DOHH2 (cell line): ENCODE measurements around the gene CUTA.
A peak's percentile ranks its signal among the peaks of the same experiment; 100 is the strongest.

Experiments used
- H3F3A ChIP-seq: fragments of 200-600 bp; sonication (generic), shearing (Covaris generic); 2 replicates; pipeline ENCODE4 v1.6.0; 2016; ENCODE audit warnings: antibody characterized with exemption, mild to moderate bottlenecking; ENCODE audit not compliant: control insufficient read depth, insufficient read depth
- H3K27ac ChIP-seq: fragments of 200-600 bp; sonication (generic); 2 replicates; pipeline ENCODE4 v1.5.1; 2014; ENCODE audit warnings: low read depth, mild to moderate bottlenecking, low read length, moderate library complexity
- H3K27me3 ChIP-seq: fragments of 200-600 bp; sonication (generic); 2 replicates; pipeline ENCODE4 v1.6.1; 2014; ENCODE audit warnings: mild to moderate bottlenecking, low read length, mixed read lengths; ENCODE audit not compliant: control insufficient read depth
- H3K36me3 ChIP-seq: fragments of 200-600 bp; sonication (generic); 2 replicates; pipeline ENCODE4 v1.6.1; 2014; ENCODE audit warnings: mild to moderate bottlenecking, low read length, moderate library complexity, mixed read lengths; ENCODE audit not compliant: control insufficient read depth
- H3K4me1 ChIP-seq: fragments of 200-600 bp; sonication (generic); 2 replicates; pipeline ENCODE4 v1.6.1; 2014; ENCODE audit warnings: mild to moderate bottlenecking, low read length, mixed read lengths; ENCODE audit not compliant: control insufficient read depth
- H3K4me2 ChIP-seq: fragments of 200-600 bp; sonication (generic); 2 replicates; pipeline ENCODE4 v1.6.0; 2014; ENCODE audit warnings: mild to moderate bottlenecking, low read length, moderate library complexity
- H3K4me3 ChIP-seq: fragments of 200-600 bp; sonication (generic); 2 replicates; pipeline ENCODE4 v1.5.1; 2014; ENCODE audit warnings: mild to moderate bottlenecking, low read length, mixed read lengths
- H3K79me2 ChIP-seq: fragments of 200-600 bp; sonication (generic); 2 replicates; pipeline ENCODE4 v1.6.1; 2014; ENCODE audit warnings: mild to moderate bottlenecking, low read length, mixed read lengths; ENCODE audit not compliant: control insufficient read depth
- H3K9me2 ChIP-seq: fragments of 200-600 bp; sonication (generic); replicated peaks from 2 replicates; pipeline ENCODE4 v1.6.1; 2014; ENCODE audit warnings: mild to moderate bottlenecking, low read length, mixed read lengths; ENCODE audit not compliant: control insufficient read depth
- H3K9me3 ChIP-seq: fragments of 200-600 bp; sonication (generic); 2 replicates; pipeline ENCODE4 v1.6.1; 2014; ENCODE audit warnings: antibody characterized with exemption, low read length, mixed read lengths; ENCODE audit not compliant: control insufficient read depth, insufficient read depth
- H4K20me1 ChIP-seq: fragments of 200-600 bp; sonication (generic); 2 replicates; pipeline ENCODE4 v1.6.0; 2014; ENCODE audit warnings: low read depth, mild to moderate bottlenecking, antibody characterized with exemption, low read length, moderate library complexity; ENCODE audit not compliant: control insufficient read depth, insufficient read depth
- EZH2phosphoT487 ChIP-seq: fragments of 200-600 bp; sonication (generic); IDR thresholded peaks from 2 replicates; pipeline ENCODE4 v1.6.1; 2017; ENCODE audit warnings: borderline replicate concordance, mild to moderate bottlenecking, antibody characterized with exemption, low read length, moderate library complexity, mixed read lengths
- TF ChIP-seq, protein P1 (sequence below): fragments of 200-600 bp; sonication (generic); IDR thresholded peaks from one replicate; pipeline ENCODE4 v1.5.1; 2014; ENCODE audit warnings: antibody characterized with exemption, mild to moderate bottlenecking, low read depth, low read length; ENCODE audit not compliant: poor library complexity, severe bottlenecking

CUTA gene

GRCh38 chr6:33431880-33432541 lies 14.1 kb upstream of the CUTA start:
- H3K4me1 ChIP-seq: peaks cover 54% of the 10 kb centered on the region
- H4K20me1 ChIP-seq: no peaks in the 10 kb centered on the region
- H3K9me2 ChIP-seq: no peaks in the 10 kb centered on the region
- H3F3A ChIP-seq: peaks cover 25% of the 10 kb centered on the region
- H3K79me2 ChIP-seq: peaks cover 50% of the 10 kb centered on the region
- peak overlapping the region; percentile 97 for H3K4me2 ChIP-seq
- H3K27ac ChIP-seq: peak overlapping the region; percentile 72
- H3K27me3 ChIP-seq: no peaks in the 10 kb centered on the region
- TF ChIP-seq EZH2phosphoT487: no peak
- TF ChIP-seq, protein P1, sequence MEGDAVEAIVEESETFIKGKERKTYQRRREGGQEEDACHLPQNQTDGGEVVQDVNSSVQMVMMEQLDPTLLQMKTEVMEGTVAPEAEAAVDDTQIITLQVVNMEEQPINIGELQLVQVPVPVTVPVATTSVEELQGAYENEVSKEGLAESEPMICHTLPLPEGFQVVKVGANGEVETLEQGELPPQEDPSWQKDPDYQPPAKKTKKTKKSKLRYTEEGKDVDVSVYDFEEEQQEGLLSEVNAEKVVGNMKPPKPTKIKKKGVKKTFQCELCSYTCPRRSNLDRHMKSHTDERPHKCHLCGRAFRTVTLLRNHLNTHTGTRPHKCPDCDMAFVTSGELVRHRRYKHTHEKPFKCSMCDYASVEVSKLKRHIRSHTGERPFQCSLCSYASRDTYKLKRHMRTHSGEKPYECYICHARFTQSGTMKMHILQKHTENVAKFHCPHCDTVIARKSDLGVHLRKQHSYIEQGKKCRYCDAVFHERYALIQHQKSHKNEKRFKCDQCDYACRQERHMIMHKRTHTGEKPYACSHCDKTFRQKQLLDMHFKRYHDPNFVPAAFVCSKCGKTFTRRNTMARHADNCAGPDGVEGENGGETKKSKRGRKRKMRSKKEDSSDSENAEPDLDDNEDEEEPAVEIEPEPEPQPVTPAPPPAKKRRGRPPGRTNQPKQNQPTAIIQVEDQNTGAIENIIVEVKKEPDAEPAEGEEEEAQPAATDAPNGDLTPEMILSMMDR: no peak
- peak overlapping the region; percentile 81 for H3K4me3 ChIP-seq
- H3K9me3 ChIP-seq: no peaks in the 10 kb centered on the region
- H3K36me3 ChIP-seq: peaks cover 22% of the 10 kb centered on the region

GRCh38 chr6:33430991-33431879 lies 13.3 kb upstream of the CUTA start:
- H3K4me2 ChIP-seq: peak overlapping the region; percentile 97
- peaks cover 56% of the 10 kb centered on the region for H3K4me1 ChIP-seq
- no peak for TF ChIP-seq EZH2phosphoT487
- TF ChIP-seq, protein P1: no peak
- H3K36me3 ChIP-seq: peaks cover 15% of the 10 kb centered on the region
- no peaks in the 10 kb centered on the region for H3K9me2 ChIP-seq
- H3K9me3 ChIP-seq: no peaks in the 10 kb centered on the region
- H3K4me3 ChIP-seq: peak overlapping the region; percentile 81
- no peaks in the 10 kb centered on the region for H3K27me3 ChIP-seq
- H3K79me2 ChIP-seq: peaks cover 51% of the 10 kb centered on the region
- peak overlapping the region; percentile 72 for H3K27ac ChIP-seq
- H3F3A ChIP-seq: peaks cover 30% of the 10 kb centered on the region
- H4K20me1 ChIP-seq: no peaks in the 10 kb centered on the region

DNA sequence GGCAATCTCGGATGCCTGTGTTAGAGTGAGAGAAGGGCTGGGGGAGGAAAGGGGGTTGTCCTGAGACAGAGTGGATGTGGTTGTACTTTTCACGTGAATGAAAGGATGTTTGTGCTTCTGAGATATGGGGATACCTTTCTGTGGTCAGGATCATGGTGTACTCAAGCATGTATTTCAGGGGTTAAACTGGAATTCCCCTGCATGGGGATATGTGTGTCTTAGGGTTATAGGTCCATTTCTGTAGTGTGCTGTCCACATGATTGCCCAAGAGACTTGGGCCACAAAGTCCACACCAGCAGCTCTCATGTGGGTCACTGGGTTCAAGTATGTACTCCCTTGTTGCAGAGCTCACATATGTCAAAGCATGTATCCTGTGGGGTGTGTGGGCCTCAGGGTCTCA lies 12.4 kb upstream of the CUTA start:
- H3K9me3 ChIP-seq: no peaks in the 10 kb centered on the region
- H3K4me1 ChIP-seq: peaks cover 56% of the 10 kb centered on the region
- no peaks in the 10 kb centered on the region for H3K9me2 ChIP-seq
- H3K79me2 ChIP-seq: peaks cover 51% of the 10 kb centered on the region
- peak overlapping the region; percentile 97 for H3K4me2 ChIP-seq
- H3K4me3 ChIP-seq: peak overlapping the region; percentile 81
- peaks cover 7% of the 10 kb centered on the region for H3K36me3 ChIP-seq
- peak overlapping the region; percentile 72 for H3K27ac ChIP-seq
- H3F3A ChIP-seq: peaks cover 33% of the 10 kb centered on the region
- H4K20me1 ChIP-seq: no peaks in the 10 kb centered on the region
- TF ChIP-seq EZH2phosphoT487: no peak
- TF ChIP-seq, protein P1: no peak
- no peaks in the 10 kb centered on the region for H3K27me3 ChIP-seq
